Activated naive CD4-positive, alpha-beta T cell treated with anti-CD3 and anti-CD28 coated beads for 36 hours (primary cell): Measurements from ENCODE around the gene CHSY1. TPM values are rescaled to one million over a fixed set of nuclear protein-coding genes. Genes with fewer than 3 reads are reported as not detected.

Source experiments
- CTCF ChIA-PET: fragments of 350-600 bp; sonication (Branson Sonifier 250); formaldehyde crosslinking; loops from one replicate; lab custom pipeline; 2021; ENCODE audit warnings: antibody characterized with exemption; lab: Charles Lee
- DNase-seq: peaks from one replicate; pipeline ENCODE4 v3.0.0-alpha.2; 2020
- H3K27ac Mint-ChIP-seq: one replicate; pipeline ENCODE4 v1.8.0; 2021; ENCODE audit warnings: mild to moderate bottlenecking, mixed read lengths
- H3K27me3 Mint-ChIP-seq: one replicate; pipeline ENCODE4 v1.8.0; 2021; ENCODE audit warnings: low read depth, mixed read lengths
- H3K36me3 Mint-ChIP-seq: one replicate; pipeline ENCODE4 v1.8.0; 2021; ENCODE audit warnings: low read depth, mixed read lengths
- H3K4me1 Mint-ChIP-seq: one replicate; pipeline ENCODE4 v1.8.0; 2021; ENCODE audit warnings: low read depth, mixed read lengths
- H3K4me3 Mint-ChIP-seq: one replicate; pipeline ENCODE4 v1.8.0; 2021; ENCODE audit warnings: mild to moderate bottlenecking, moderate library complexity, mixed read lengths
- H3K9me3 Mint-ChIP-seq: one replicate; pipeline ENCODE4 v1.8.0; 2021; ENCODE audit warnings: mixed read lengths
- intact Hi-C: fragments of 100-400 bp; cut with micrococcal nuclease; formaldehyde crosslinking; loops from one replicate; pipeline ENCODE4 v1.15.1; 2023
- total RNA-seq, 2 experiments: library from RNA; stranded (reverse); gene quantifications; one replicate each; pipeline ENCODE4 v1.2.3, GENCODE V29; 2021

Gene CHSY1
- total RNA-seq, 2 experiments from 2014 or later: 19.5 to 21.8 TPM

- CTCF ChIA-PET: interaction anchor here (0.8 to 1.2 kb wide), 2 partner anchors 11 to 14 kb away, joined by 3 to 4 read pairs; no protein-coding TSS in a partner anchor
- intact Hi-C loops: no loop called here
- DNase-seq: no peak
- Mint-ChIP-seq H3K36me3 (peaks cover 3% of the 10 kb centered on the region), H3K4me1 (peaks cover 85% of the 10 kb centered on the region), H3K27me3 (no peaks in the 10 kb centered on the region), H3K27ac (peak overlapping the region; percentile 41), H3K4me3 (no peak overlapping the region), H3K9me3 (no peaks in the 10 kb centered on the region)
Measured at GRCh38 chr15:101203607-101204189, 48.1 kb downstream of the CHSY1 start.

GRCh38 chr15:101203029-101203573 lies 48.7 kb downstream of the CHSY1 start:
- Mint-ChIP-seq H3K4me1 (peaks cover 89% of the 10 kb centered on the region), H3K27me3 (no peaks in the 10 kb centered on the region), H3K27ac (no peak overlapping the region), H3K36me3 (peaks cover 3% of the 10 kb centered on the region), H3K4me3 (no peak overlapping the region), H3K9me3 (no peaks in the 10 kb centered on the region)
- DNase-seq: no peak
- intact Hi-C loops: no loop called here
- CTCF ChIA-PET: no interaction called here

GRCh38 chr15:101201411-101202174 lies 50.3 kb downstream of the CHSY1 start:
- intact Hi-C loops: no loop called here
- Mint-ChIP-seq H3K9me3 (no peaks in the 10 kb centered on the region), H3K36me3 (peaks cover 3% of the 10 kb centered on the region), H3K27ac (no peak overlapping the region), H3K4me3 (no peak overlapping the region), H3K4me1 (peaks cover 83% of the 10 kb centered on the region), H3K27me3 (no peaks in the 10 kb centered on the region)
- CTCF ChIA-PET: interaction anchor here (1.0 to 1.4 kb wide), 2 partner anchors 39 to 43 kb away, joined by 3 read pairs; no protein-coding TSS in a partner anchor
- peak; percentile 65 for DNase-seq

GRCh38 chr15:101200181-101200580 lies 51.7 kb downstream of the CHSY1 start:
- Mint-ChIP-seq H3K4me1 (peaks cover 80% of the 10 kb centered on the region), H3K27me3 (no peaks in the 10 kb centered on the region), H3K9me3 (no peaks in the 10 kb centered on the region), H3K27ac (peak overlapping the region; percentile 85), H3K36me3 (peaks cover 3% of the 10 kb centered on the region), H3K4me3 (no peak overlapping the region)
- CTCF ChIA-PET: interaction anchor here (1.4 kb wide), 1 partner anchor 47 kb away, joined by 3 read pairs; no protein-coding TSS in a partner anchor
- no peak for DNase-seq
- intact Hi-C loops: loop anchor here (1.0 kb wide), 1 partner anchor 604 kb away; no protein-coding TSS in a partner anchor

- no peak for DNase-seq
- H3K4me1 Mint-ChIP-seq: peaks cover 81% of the 10 kb centered on the region
- H3K27me3 Mint-ChIP-seq: no peaks in the 10 kb centered on the region
- intact Hi-C loops: loop anchor here (1.0 to 2.0 kb wide), 5 partner anchors 9 to 71 kb away; no protein-coding TSS in a partner anchor
- peak overlapping the region; percentile 85 for H3K27ac Mint-ChIP-seq
- H3K36me3 Mint-ChIP-seq: peaks cover 3% of the 10 kb centered on the region
- CTCF ChIA-PET: no interaction called here
- H3K9me3 Mint-ChIP-seq: no peaks in the 10 kb centered on the region
- H3K4me3 Mint-ChIP-seq: peak overlapping the region; percentile 48
Measured at GRCh38 chr15:101198800-101199199, 53.0 kb downstream of the CHSY1 start.

GRCh38 chr15:101198031-101198575 lies 53.7 kb downstream of the CHSY1 start:
- no peak for DNase-seq
- Mint-ChIP-seq H3K36me3 (peaks cover 3% of the 10 kb centered on the region), H3K27me3 (no peaks in the 10 kb centered on the region), H3K4me1 (peaks cover 80% of the 10 kb centered on the region), H3K27ac (peak overlapping the region; percentile 85), H3K4me3 (no peak overlapping the region), H3K9me3 (no peaks in the 10 kb centered on the region)
- CTCF ChIA-PET: interaction anchor here (1.1 kb wide), 1 partner anchor 91 kb away, joined by 3 read pairs; no protein-coding TSS in a partner anchor
- intact Hi-C loops: loop anchor here (2.0 kb wide), 1 partner anchor 29 kb away; no protein-coding TSS in a partner anchor

GRCh38 chr15:101194546-101195125 lies 57.2 kb downstream of the CHSY1 start:
- DNase-seq: no peak
- intact Hi-C loops: no loop called here
- H3K4me3 Mint-ChIP-seq: peak overlapping the region; percentile 20
- H3K27ac Mint-ChIP-seq: peak overlapping the region; percentile 14
- H3K4me1 Mint-ChIP-seq: peaks cover 81% of the 10 kb centered on the region
- peaks cover 2% of the 10 kb centered on the region for H3K36me3 Mint-ChIP-seq
- no peaks in the 10 kb centered on the region for H3K9me3 Mint-ChIP-seq
- H3K27me3 Mint-ChIP-seq: no peaks in the 10 kb centered on the region
- CTCF ChIA-PET: interaction anchor here (0.6 to 1.6 kb wide), 9 partner anchors 10 to 179 kb away, joined by 3 to 5 read pairs (median 3); no protein-coding TSS in a partner anchor

GRCh38 chr15:101193806-101194545 lies 57.9 kb downstream of the CHSY1 start:
- intact Hi-C loops: no loop called here
- H3K4me3 Mint-ChIP-seq: no peak overlapping the region
- H3K9me3 Mint-ChIP-seq: no peaks in the 10 kb centered on the region
- no peaks in the 10 kb centered on the region for H3K27me3 Mint-ChIP-seq
- DNase-seq: no peak
- no peak overlapping the region for H3K27ac Mint-ChIP-seq
- CTCF ChIA-PET: interaction anchor here (0.6 to 1.5 kb wide), 7 partner anchors 11 to 178 kb away, joined by 3 to 5 read pairs (median 3); no protein-coding TSS in a partner anchor
- peaks cover 81% of the 10 kb centered on the region for H3K4me1 Mint-ChIP-seq
- peaks cover 2% of the 10 kb centered on the region for H3K36me3 Mint-ChIP-seq

GRCh38 chr15:101193120-101193644 lies 58.7 kb downstream of the CHSY1 start:
- H3K4me3 Mint-ChIP-seq: no peak overlapping the region
- H3K27ac Mint-ChIP-seq: no peak overlapping the region
- no peaks in the 10 kb centered on the region for H3K9me3 Mint-ChIP-seq
- intact Hi-C loops: no loop called here
- no peaks in the 10 kb centered on the region for H3K27me3 Mint-ChIP-seq
- DNase-seq: no peak
- H3K36me3 Mint-ChIP-seq: peaks cover 2% of the 10 kb centered on the region
- CTCF ChIA-PET: interaction anchor here (0.7 to 0.8 kb wide), 2 partner anchors 11 to 25 kb away, joined by 3 to 4 read pairs; no protein-coding TSS in a partner anchor
- H3K4me1 Mint-ChIP-seq: peaks cover 81% of the 10 kb centered on the region

GRCh38 chr15:101192081-101192480 lies 59.8 kb downstream of the CHSY1 start:
- Mint-ChIP-seq H3K9me3 (no peaks in the 10 kb centered on the region), H3K27ac (no peak overlapping the region), H3K27me3 (no peaks in the 10 kb centered on the region), H3K36me3 (peaks cover 4% of the 10 kb centered on the region), H3K4me3 (no peak overlapping the region), H3K4me1 (peaks cover 82% of the 10 kb centered on the region)
- intact Hi-C loops: no loop called here
- no peak for DNase-seq
- CTCF ChIA-PET: interaction anchor here (0.8 kb wide), 1 partner anchor 24 kb away, joined by 3 read pairs; no protein-coding TSS in a partner anchor

GRCh38 chr15:101191242-101191641 lies 60.6 kb downstream of the CHSY1 start:
- Mint-ChIP-seq H3K36me3 (peaks cover 4% of the 10 kb centered on the region), H3K4me1 (peaks cover 83% of the 10 kb centered on the region), H3K4me3 (no peak overlapping the region), H3K27ac (no peak overlapping the region), H3K27me3 (no peaks in the 10 kb centered on the region), H3K9me3 (no peaks in the 10 kb centered on the region)
- intact Hi-C loops: no loop called here
- CTCF ChIA-PET: no interaction called here
- no peak for DNase-seq
